HCT116 (cell line): ENCODE data around the gene TSC22D1. TPM values are rescaled to one million over a fixed set of nuclear protein-coding genes. Genes with fewer than 3 reads are reported as not detected.

Experiments
- ATAC-seq: fragments of 200-7000 bp; cut with Tn5 transposase; 2 replicates; pipeline ENCODE4 v1.9.1; 2020; ENCODE audit warnings: mild to moderate bottlenecking, moderate library complexity
- BruUV-seq: library from RNA; stranded (reverse); fragments of 400-500 nt; replicated peaks from 2 replicates; lab custom pipeline; 2021; lab: Mats Ljungman, UMichigan
- CTCF ChIA-PET: fragments of 300-600 bp; sonication (Branson Sonifier 250); formaldehyde crosslinking; loops from one replicate; lab custom pipeline; 2021; ENCODE audit warnings: antibody characterized with exemption; lab: Charles Lee
- POLR2A ChIA-PET: fragments of 300-600, 350-600 bp; sonication (Branson Sonifier 250); formaldehyde crosslinking; loops from one replicate; lab custom pipeline; 2021; ENCODE audit warnings: antibody characterized with exemption; lab: Charles Lee
- RAD21 ChIA-PET, 2 experiments: fragments of 300-600 bp; sonication (Branson Sonifier 250); formaldehyde crosslinking; loops; one replicate each; lab custom pipeline; 2023; ENCODE audit warnings: low total read pairs in 2 of 2; ENCODE audit not compliant: uncharacterized antibody in 2 of 2, unreplicated experiment in 2 of 2, low non-redundant PET in 1 of 2; lab: Charles Lee
- DNase-seq: peaks from one replicate; pipeline ENCODE4 v3.0.0-alpha.2; 2010; ENCODE audit warnings: low read depth, low spot score
- H2AFZ ChIP-seq: fragments of 200-600 bp; shearing (Covaris generic), sonication (generic); 2 replicates; pipeline ENCODE4 v1.6.1; 2017; ENCODE audit warnings: low read depth, mixed run types, mixed read lengths, antibody characterized with exemption, low read length; ENCODE audit not compliant: poor library complexity, severe bottlenecking
- H3K27ac ChIP-seq: 2 replicates; pipeline ENCODE4 v1.5.1; 2012; ENCODE audit warnings: low read depth, low read length
- H3K27me3 ChIP-seq: fragments of 200-600 bp; sonication (generic); 2 replicates; pipeline ENCODE4 v1.6.1; 2016; ENCODE audit warnings: mixed run types, low read length, mixed read lengths; ENCODE audit not compliant: insufficient read depth
- H3K36me3 ChIP-seq, 2 experiments: fragments of 200-500 bp in 1 of 2; fragments of 200-600 bp in 1 of 2; sonication (Bioruptor generic) in 1 of 2; sonication (generic) in 1 of 2; 2 replicates each; pipeline versions ENCODE4 v1.5.1 to v1.6.1; 2014 to 2016; ENCODE audit warnings: low read length in 2 of 2, inconsistent platforms in 1 of 2, mixed read lengths in 1 of 2, mixed run types in 1 of 2; ENCODE audit not compliant: insufficient read depth in 2 of 2, control insufficient read depth in 1 of 2
- H3K4me1 ChIP-seq, 2 experiments: fragments of 200-600 bp in 1 of 2; sonication (generic) in 1 of 2; 2 replicates each; pipeline versions ENCODE4 v1.5.1 to v1.6.1; 2012 to 2017; ENCODE audit warnings: low read length in 2 of 2, inconsistent platforms in 1 of 2, mild to moderate bottlenecking in 1 of 2, mixed read lengths in 1 of 2, mixed run types in 1 of 2, moderate library complexity in 1 of 2; ENCODE audit not compliant: insufficient read depth in 2 of 2, control insufficient read depth in 1 of 2
- H3K4me2 ChIP-seq: fragments of 200-600 bp; sonication (generic); 2 replicates; pipeline ENCODE4 v1.6.1; 2017; ENCODE audit warnings: mixed run types, low read length, mixed read lengths
- H3K4me3 ChIP-seq, 2 experiments: fragments of 200-600 bp in 1 of 2; sonication (generic) in 1 of 2; replicated peaks in 1 of 2; 2 replicates each; pipeline ENCODE4 v1.5.1; 2011 to 2016; ENCODE audit warnings: low read length in 2 of 2, control low read depth in 1 of 2, low read depth in 1 of 2, mild to moderate bottlenecking in 1 of 2, mixed read lengths in 1 of 2, mixed run types in 1 of 2
- H3K79me2 ChIP-seq: fragments of 200-600 bp; sonication (generic); 2 replicates; pipeline ENCODE4 v1.6.1; 2017; ENCODE audit warnings: mild to moderate bottlenecking, mixed run types, low read length, moderate library complexity, mixed read lengths; ENCODE audit not compliant: insufficient read depth
- H3K9ac ChIP-seq: fragments of 200-600 bp; sonication (generic); 2 replicates; pipeline ENCODE4 v1.6.1; 2016; ENCODE audit warnings: low read length, mixed read lengths
- H3K9me2 ChIP-seq: fragments of 200-600 bp; sonication (generic), shearing (Covaris generic); 2 replicates; pipeline ENCODE4 v1.6.1; 2017; ENCODE audit warnings: mixed run types, mild to moderate bottlenecking, moderate library complexity; ENCODE audit not compliant: insufficient read depth
- H3K9me3 ChIP-seq, 2 experiments: fragments of 200-500 bp in 1 of 2; fragments of 200-600 bp in 1 of 2; sonication (Bioruptor generic) in 1 of 2; sonication (generic) in 1 of 2; 2 replicates each; pipeline ENCODE4 v1.6.1; 2014 to 2017; ENCODE audit warnings: low read length in 2 of 2, mixed read lengths in 2 of 2, inconsistent platforms in 1 of 2, low read depth in 1 of 2, mild to moderate bottlenecking in 1 of 2, mixed run types in 1 of 2, moderate library complexity in 1 of 2; ENCODE audit not compliant: control insufficient read depth in 1 of 2, insufficient read depth in 1 of 2
- H4K20me1 ChIP-seq: fragments of 200-600 bp; sonication (generic), shearing (Covaris generic); 2 replicates; pipeline ENCODE4 v1.6.1; 2017; ENCODE audit warnings: mixed run types, mild to moderate bottlenecking, moderate library complexity; ENCODE audit not compliant: insufficient read depth
- CBX3 ChIP-seq: IDR thresholded peaks from 2 replicates; pipeline ENCODE4 v1.6.1; 2012; ENCODE audit warnings: low read depth
- EZH2 ChIP-seq: fragments of 200-600 bp; sonication (generic); IDR thresholded peaks from 2 replicates; pipeline ENCODE4 v1.6.1; 2017; ENCODE audit warnings: antibody characterized with exemption, mixed run types
- EZH2phosphoT487 ChIP-seq: fragments of 200-600 bp; IDR thresholded peaks from 2 replicates; pipeline ENCODE4 v1.6.1; 2018; ENCODE audit warnings: antibody characterized with exemption, borderline replicate concordance
- JUND ChIP-seq: IDR thresholded peaks from 2 replicates; pipeline ENCODE4 v1.6.1; 2012
- MAX ChIP-seq: IDR thresholded peaks from 2 replicates; pipeline ENCODE4 v1.6.1; 2012
- RAD21 ChIP-seq: IDR thresholded peaks from 2 replicates; pipeline ENCODE4 v1.6.1; 2012; ENCODE audit warnings: low read depth, mild to moderate bottlenecking
- REST ChIP-seq: IDR thresholded peaks from 2 replicates; pipeline ENCODE4 v1.6.1; 2012; ENCODE audit warnings: low read depth
- SP1 ChIP-seq: IDR thresholded peaks from 2 replicates; pipeline ENCODE4 v1.6.1; 2012; ENCODE audit warnings: low read depth
- TCF7L2 ChIP-seq: IDR thresholded peaks from 2 replicates; pipeline ENCODE4 v1.7.0; 2011; ENCODE audit warnings: borderline replicate concordance, inconsistent platforms; ENCODE audit not compliant: insufficient read depth, insufficient read length; ENCODE audit errors: extremely low read depth
- YY1 ChIP-seq: IDR thresholded peaks from 2 replicates; pipeline ENCODE4 v1.6.1; 2011; ENCODE audit warnings: low read length, low read depth, moderate library complexity, mild to moderate bottlenecking; ENCODE audit not compliant: insufficient replicate concordance; ENCODE audit errors: extremely low read depth
- ZFX ChIP-seq: fragments of 450-650 bp; IDR thresholded peaks from 2 replicates; pipeline ENCODE4 v1.6.1; 2017
- intact Hi-C: fragments of 100-400 bp; cut with micrococcal nuclease; formaldehyde crosslinking; loops from 2 replicates; pipeline ENCODE4 v1.10.0; 2022
- total RNA-seq: library from RNA; stranded (reverse); gene quantifications from one replicate; pipeline ENCODE4 v1.2.1, GENCODE V29; 2021; ENCODE audit not compliant: unreplicated experiment
- TF ChIP-seq, protein P1 (sequence below): IDR thresholded peaks from 2 replicates; pipeline ENCODE4 v1.6.1; 2011; ENCODE audit warnings: mild to moderate bottlenecking, low read length, moderate library complexity; ENCODE audit not compliant: insufficient replicate concordance; ENCODE audit errors: extremely low read depth

Gene TSC22D1
- total RNA-seq, 1 experiment from 2014 or later, result 268 TPM

DNA sequence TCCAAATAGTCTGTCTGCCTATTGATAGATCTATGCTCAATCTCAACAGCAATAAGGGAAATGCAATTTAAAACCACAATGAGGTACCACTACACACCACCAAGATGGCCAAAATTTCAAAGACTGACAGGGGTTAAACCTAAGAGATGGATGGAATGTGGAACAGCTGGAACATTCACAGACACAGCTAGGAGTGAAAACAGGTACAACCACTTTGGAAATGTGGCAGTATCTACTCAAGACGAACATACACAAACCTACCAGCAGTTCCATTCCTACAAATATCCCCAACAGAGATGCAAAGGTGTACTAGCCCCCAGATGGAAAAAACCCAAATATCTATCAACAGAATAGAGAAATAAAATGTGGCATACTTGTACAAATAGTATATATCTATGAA lies 86.4 kb downstream of the TSC22D1 start:
- no peak for DNase-seq
- intact Hi-C loops, result loop anchor here (10.0 kb wide), 2 partner anchors 155 to 815 kb away; no protein-coding TSS in a partner anchor

More for the DNA sequence above, 86.4 kb downstream of the TSC22D1 start:
- Histone ChIP-seq H3K27ac (no peak overlapping the region), H3K4me1 (no peaks in the 10 kb centered on the region), H3K9me2 (peaks cover 5% of the 10 kb centered on the region; the same call in 1 of the 2 replicates), H2AFZ (no peak overlapping the region), H4K20me1 (no peaks in the 10 kb centered on the region), H3K4me3 (no peak overlapping the region)
- BruUV-seq, result no TSS peak
- CTCF ChIA-PET, result interaction anchor here (1.4 kb wide), 1 partner anchor 329 kb away, joined by 3 read pairs; no protein-coding TSS in a partner anchor
- no peak for ATAC-seq
- RAD21 ChIA-PET, result interaction anchor here in 1 of 2 experiments (0.7 kb wide), 1 partner anchor 90 kb away, joined by 3 read pairs; no protein-coding TSS in a partner anchor
- TF ChIP-seq CBX3 (no peak), JUND (no peak), EZH2phosphoT487 (no peak), SP1 (no peak), ZFX (no peak), REST (no peak), YY1 (no peak), TCF7L2 (no peak), EZH2 (no peak), RAD21 (no peak), MAX (no peak)
- TF ChIP-seq, protein P1, sequence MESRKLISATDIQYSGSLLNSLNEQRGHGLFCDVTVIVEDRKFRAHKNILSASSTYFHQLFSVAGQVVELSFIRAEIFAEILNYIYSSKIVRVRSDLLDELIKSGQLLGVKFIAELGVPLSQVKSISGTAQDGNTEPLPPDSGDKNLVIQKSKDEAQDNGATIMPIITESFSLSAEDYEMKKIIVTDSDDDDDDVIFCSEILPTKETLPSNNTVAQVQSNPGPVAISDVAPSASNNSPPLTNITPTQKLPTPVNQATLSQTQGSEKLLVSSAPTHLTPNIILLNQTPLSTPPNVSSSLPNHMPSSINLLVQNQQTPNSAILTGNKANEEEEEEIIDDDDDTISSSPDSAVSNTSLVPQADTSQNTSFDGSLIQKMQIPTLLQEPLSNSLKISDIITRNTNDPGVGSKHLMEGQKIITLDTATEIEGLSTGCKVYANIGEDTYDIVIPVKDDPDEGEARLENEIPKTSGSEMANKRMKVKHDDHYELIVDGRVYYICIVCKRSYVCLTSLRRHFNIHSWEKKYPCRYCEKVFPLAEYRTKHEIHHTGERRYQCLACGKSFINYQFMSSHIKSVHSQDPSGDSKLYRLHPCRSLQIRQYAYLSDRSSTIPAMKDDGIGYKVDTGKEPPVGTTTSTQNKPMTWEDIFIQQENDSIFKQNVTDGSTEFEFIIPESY, result no peak
- TF ChIP-seq, all 23 proteins: peak for 0
- H3K9me3 ChIP-seq, result no peaks in the 10 kb centered on the region
- POLR2A ChIA-PET, result interaction anchor here (0.7 kb wide), 1 partner anchor 202 kb away, joined by 3 read pairs; no protein-coding TSS in a partner anchor
- no peaks in the 10 kb centered on the region for H3K27me3 ChIP-seq
- H3K4me2 ChIP-seq, result no peak overlapping the region
- no peaks in the 10 kb centered on the region for H3K79me2 ChIP-seq
- no peak overlapping the region for H3K9ac ChIP-seq
- H3K36me3 ChIP-seq, result no peaks in the 10 kb centered on the region
